Breast epithelium (tissue), 4 donors: ENCODE measurements around the gene PDE6H. TPM values are rescaled to one million over a fixed set of nuclear protein-coding genes. Genes with fewer than 3 reads are reported as not detected.

Experiments
- DNase-seq, 2 donors: peaks; one replicate each; pipeline ENCODE4 v3.0.0-alpha.2; 2019; ENCODE audit warnings: low spot score in 2 of 2
- H3K27ac ChIP-seq, 2 donors: fragments of 200-600 bp; sonication (generic) in 1 of 2; one replicate each; pipeline ENCODE4 v1.5.1; 2016 to 2019; ENCODE audit warnings: mild to moderate bottlenecking in 1 of 2
- H3K27me3 ChIP-seq, 2 donors: fragments of 200-600 bp; sonication (generic) in 1 of 2; one replicate each; pipeline versions ENCODE4 v1.5.1 to v1.6.0; 2017 to 2019; ENCODE audit warnings: control low read depth in 1 of 2, mild to moderate bottlenecking in 1 of 2
- H3K36me3 ChIP-seq: fragments of 200-600 bp; one replicate; pipeline ENCODE4 v1.5.1; 2019
- H3K4me1 ChIP-seq, 2 donors: fragments of 200-600 bp; sonication (generic); one replicate each; pipeline ENCODE4 v1.5.1; 2016 to 2019; ENCODE audit warnings: control low read depth in 1 of 2
- H3K4me3 ChIP-seq, 3 donors: fragments of 200-600 bp; sonication (generic); 1 replicate in 2 of 3; 2 replicates in 1 of 3; pipeline ENCODE4 v1.5.1; 2016 to 2019; ENCODE audit warnings: mild to moderate bottlenecking in 3 of 3, moderate library complexity in 2 of 3
- H3K9me3 ChIP-seq, 2 donors: fragments of 200-600 bp; sonication (generic) in 1 of 2; one replicate each; pipeline ENCODE4 v1.5.1; 2016 to 2019; ENCODE audit warnings: control low read depth in 1 of 2
- CTCF ChIP-seq, 3 donors: fragments of 450-650 bp; IDR thresholded peaks; one replicate each; pipeline ENCODE4 v1.5.1; 2016 to 2017; ENCODE audit warnings: antibody characterized with exemption in 3 of 3, mild to moderate bottlenecking in 3 of 3, moderate library complexity in 3 of 3
- POLR2A ChIP-seq: fragments of 450-650 bp; IDR thresholded peaks from one replicate; pipeline ENCODE4 v1.6.1; 2016; ENCODE audit warnings: antibody characterized with exemption, mild to moderate bottlenecking, moderate library complexity
- POLR2AphosphoS5 ChIP-seq, 3 donors: sonication (generic); formaldehyde crosslinking; IDR thresholded peaks; one replicate each; pipeline ENCODE4 v1.6.1; 2017; ENCODE audit warnings: antibody characterized with exemption in 3 of 3
- intact Hi-C: fragments of 100-400 bp; cut with DNase I; formaldehyde crosslinking; loops from one replicate; pipeline ENCODE4 v1.15.1; 2023; ENCODE audit warnings: low total_unique reads
- total RNA-seq, 3 donors: library from RNA; depleted of rRNA; stranded (reverse); fragments of >200 nt; gene quantifications; one replicate each; pipeline ENCODE4 v1.1.0, GENCODE V29; 2016

The PDE6H gene
- total RNA-seq, 3 donors from 2014 or later = not detected

- intact Hi-C loops = no loop called here
- Histone ChIP-seq H3K4me1 (no peaks in the 10 kb centered on the region), H3K27me3 (no peaks in the 10 kb centered on the region), H3K4me3 (no peak overlapping the region), H3K36me3 (no peaks in the 10 kb centered on the region), H3K9me3 (no peaks in the 10 kb centered on the region), H3K27ac (no peak overlapping the region)
- TF ChIP-seq POLR2AphosphoS5 (IDR thresholded peaks at IDR 0.05) (no peak), POLR2A (no peak), CTCF (IDR thresholded peaks at IDR 0.05) (no peak)
- DNase-seq = no peak
Measured at GRCh38 chr12:14937014-14937413, 35.8 kb upstream of the PDE6H start.

- no peak for DNase-seq
- Histone ChIP-seq H3K4me1 (no peaks in the 10 kb centered on the region), H3K36me3 (no peaks in the 10 kb centered on the region), H3K27me3 (no peaks in the 10 kb centered on the region), H3K4me3 (no peak overlapping the region), H3K9me3 (no peaks in the 10 kb centered on the region), H3K27ac (no peak overlapping the region)
- TF ChIP-seq POLR2A (no peak), POLR2AphosphoS5 (IDR thresholded peaks at IDR 0.05) (no peak), CTCF (IDR thresholded peaks at IDR 0.05) (no peak)
- intact Hi-C loops = no loop called here
Measured at GRCh38 chr12:14937689-14938088, 35.2 kb upstream of the PDE6H start.

- TF ChIP-seq POLR2A (no peak), POLR2AphosphoS5 (IDR thresholded peaks at IDR 0.05) (no peak), CTCF (IDR thresholded peaks at IDR 0.05) (no peak)
- H3K27ac ChIP-seq = no peak within 1 kb of the TSS
- H3K27me3 ChIP-seq = no peaks in the 10 kb centered on the region
- DNase-seq = no peak
- no peak within 1 kb of the TSS for H3K4me3 ChIP-seq
- intact Hi-C loops = no loop called here
- H3K9me3 ChIP-seq = no peaks in the 10 kb centered on the region
- H3K4me1 ChIP-seq = no peaks in the 10 kb centered on the region
- H3K36me3 ChIP-seq = no peaks in the 10 kb centered on the region
Measured at GRCh38 chr12:14938301-14938700, 34.5 kb upstream of the PDE6H start, which contains the start of gene ERP27. Gene ERP27, minus strand, starts transcription at chr12:14938537. Its CDS starts 29 bp downstream, at chr12:14938508.

GRCh38 chr12:14941369-14941768 is 31.5 kb upstream of the PDE6H start:
- no peaks in the 10 kb centered on the region for H3K27me3 ChIP-seq
- no peaks in the 10 kb centered on the region for H3K4me1 ChIP-seq
- H3K36me3 ChIP-seq = no peaks in the 10 kb centered on the region
- H3K27ac ChIP-seq = no peak overlapping the region
- TF ChIP-seq POLR2AphosphoS5 (IDR thresholded peaks at IDR 0.05) (no peak), POLR2A (no peak), CTCF (IDR thresholded peaks at IDR 0.05) (no peak)
- no peak for DNase-seq
- intact Hi-C loops = no loop called here
- no peaks in the 10 kb centered on the region for H3K9me3 ChIP-seq
- no peak overlapping the region for H3K4me3 ChIP-seq

GRCh38 chr12:14942196-14942931 is 30.5 kb upstream of the PDE6H start:
- Histone ChIP-seq H3K4me1 (no peaks in the 10 kb centered on the region), H3K9me3 (no peaks in the 10 kb centered on the region), H3K4me3 (no peak overlapping the region), H3K36me3 (no peaks in the 10 kb centered on the region), H3K27me3 (no peaks in the 10 kb centered on the region), H3K27ac (peak overlapping the region in 1 of 2 donors; percentile 10)
- no peak for TF ChIP-seq POLR2AphosphoS5 (IDR thresholded peaks at IDR 0.05)
- TF ChIP-seq POLR2A = no peak
- no peak for TF ChIP-seq CTCF (IDR thresholded peaks at IDR 0.05)
- intact Hi-C loops = no loop called here
- no peak for DNase-seq
